GOT3 (cell line): ENCODE data around the gene ASF1A.

Source experiments
- DNase-seq: peaks from one replicate; lab custom pipeline; 2025; ENCODE audit warnings: mixed read lengths; lab: John Stamatoyannopoulos, UW

Gene ASF1A

DNA sequence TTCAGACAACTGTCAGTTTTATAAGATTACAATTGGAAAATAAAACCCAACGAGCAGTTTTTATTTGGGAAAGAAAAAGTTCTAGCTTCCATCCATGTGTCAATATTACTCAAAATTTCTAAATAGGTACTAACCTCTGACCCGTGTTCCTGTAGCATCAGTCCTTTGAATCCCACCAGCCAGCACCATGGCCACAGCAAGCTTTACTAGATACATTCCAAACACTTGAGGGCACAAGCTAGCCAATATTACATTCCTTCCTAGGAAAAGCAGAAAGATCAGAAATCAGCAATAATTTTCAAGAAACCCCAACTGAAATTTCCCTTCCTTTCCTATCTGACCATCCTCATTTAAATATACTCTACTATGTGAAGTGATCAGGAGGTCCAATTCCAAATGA, 19.2 kb downstream of the ASF1A start:
- no peak for DNase-seq

DNA sequence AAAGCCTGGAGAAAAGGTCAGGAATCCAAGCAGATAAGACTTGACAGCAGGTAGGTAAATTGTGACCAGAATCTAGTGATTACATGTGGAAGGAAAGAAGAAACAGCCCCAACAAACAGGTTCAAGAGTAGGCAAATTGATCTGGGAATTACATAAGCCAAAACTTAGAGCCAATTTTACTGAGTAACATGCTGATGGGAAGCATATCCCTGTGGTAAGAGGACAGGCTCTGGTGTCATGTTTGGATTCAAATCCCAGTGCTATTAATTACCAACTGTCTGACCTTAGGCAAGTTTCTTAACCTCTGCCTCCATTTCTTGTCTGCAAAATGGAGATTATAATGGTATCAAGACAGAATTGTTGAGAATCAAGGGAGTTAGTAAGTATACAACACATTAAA, 20.6 kb downstream of the ASF1A start:
- DNase-seq, result no peak

DNA sequence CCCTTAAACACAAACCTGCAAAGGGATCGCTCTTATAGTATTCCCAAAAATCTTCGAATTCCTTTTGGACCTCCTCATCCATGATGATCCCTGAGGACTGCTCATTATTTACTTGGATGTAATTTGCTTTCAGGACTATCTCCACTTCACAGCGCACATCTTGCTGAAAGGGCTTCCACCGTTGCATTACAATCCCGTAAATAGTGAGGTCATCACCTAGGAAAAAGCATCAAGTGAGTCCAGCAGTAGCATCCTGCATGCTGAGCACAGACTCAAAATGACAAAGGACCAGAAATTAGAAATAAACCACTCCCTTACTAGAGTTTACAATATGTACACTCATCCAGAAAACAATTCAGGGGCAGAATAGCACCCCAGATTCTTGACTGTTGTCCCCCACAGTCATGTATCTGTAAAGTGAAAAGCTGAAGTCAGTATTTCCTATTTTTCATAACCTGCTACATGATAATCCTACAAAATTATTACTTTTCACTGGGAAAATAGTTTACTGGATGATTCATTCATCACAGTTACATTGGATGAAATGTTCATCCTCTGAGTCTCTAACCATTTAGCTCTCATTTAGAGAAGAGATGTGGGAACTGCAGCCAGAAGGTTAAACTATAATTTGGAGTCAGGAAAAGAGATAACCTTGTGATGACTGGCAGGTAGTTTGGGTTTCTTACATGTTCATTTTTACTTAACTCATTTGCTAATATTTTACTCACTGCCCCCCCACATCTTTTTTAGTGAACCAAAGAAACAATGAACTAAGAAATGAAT, 23.8 kb downstream of the ASF1A start:
- DNase-seq, result no peak

DNA sequence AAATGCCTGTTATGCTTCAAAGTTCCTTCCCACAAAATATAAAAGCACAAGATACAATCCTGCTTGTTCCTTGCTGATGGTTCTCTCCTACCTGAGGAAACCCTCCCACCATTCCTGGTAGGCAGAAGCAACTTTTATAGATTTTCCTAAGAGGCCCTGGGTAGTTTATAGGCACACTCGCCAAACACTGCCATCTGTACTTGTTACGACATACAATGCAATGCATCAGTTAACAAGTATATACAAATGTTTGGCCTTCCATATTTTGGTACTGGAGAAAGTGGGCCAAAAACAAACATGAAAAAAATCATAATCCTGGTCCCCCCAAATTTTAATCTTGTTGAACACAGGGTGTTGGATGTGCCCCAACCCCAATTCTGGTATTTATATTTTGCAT, 24.4 kb downstream of the ASF1A start:
- no peak for DNase-seq

DNA sequence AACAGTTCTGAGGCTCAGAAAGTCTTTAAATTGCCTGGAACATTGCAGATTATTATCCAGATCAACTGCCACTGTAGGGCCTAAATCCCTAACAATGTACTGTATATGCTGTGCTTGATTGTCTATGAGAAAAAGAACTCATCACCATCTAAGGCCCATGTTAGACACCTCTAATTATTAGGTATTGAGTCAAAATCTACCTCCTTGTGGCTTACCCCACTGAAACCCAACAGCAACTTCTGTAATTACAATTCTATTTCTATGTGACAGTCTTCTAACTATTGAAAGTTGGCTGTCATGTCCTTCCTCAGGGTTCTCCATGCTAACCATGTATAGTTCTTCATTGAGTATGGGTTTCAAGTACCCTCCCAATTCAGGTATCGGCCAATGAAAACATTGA, 27.1 kb downstream of the ASF1A start:
- DNase-seq, result no peak

DNA sequence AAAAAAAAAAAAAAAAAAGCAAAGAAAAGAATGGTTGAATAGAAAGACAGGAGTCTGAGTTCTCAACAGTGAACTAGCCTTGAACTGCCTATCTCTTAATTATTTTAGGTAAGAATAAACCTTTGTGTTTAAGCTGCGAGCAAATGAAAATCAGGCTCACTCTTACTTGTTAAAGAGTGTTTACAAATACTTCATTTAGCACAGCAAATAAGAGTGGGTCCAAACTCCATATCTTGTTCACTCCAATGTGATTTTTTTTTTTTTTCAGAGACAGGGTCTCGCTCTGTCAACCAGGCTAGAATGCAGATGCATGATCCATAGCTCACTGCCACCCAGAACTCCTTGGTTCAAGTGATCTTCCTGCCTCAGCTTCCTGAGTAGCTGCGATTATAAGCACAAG, 29.1 kb downstream of the ASF1A start:
- DNase-seq, result no peak

DNA sequence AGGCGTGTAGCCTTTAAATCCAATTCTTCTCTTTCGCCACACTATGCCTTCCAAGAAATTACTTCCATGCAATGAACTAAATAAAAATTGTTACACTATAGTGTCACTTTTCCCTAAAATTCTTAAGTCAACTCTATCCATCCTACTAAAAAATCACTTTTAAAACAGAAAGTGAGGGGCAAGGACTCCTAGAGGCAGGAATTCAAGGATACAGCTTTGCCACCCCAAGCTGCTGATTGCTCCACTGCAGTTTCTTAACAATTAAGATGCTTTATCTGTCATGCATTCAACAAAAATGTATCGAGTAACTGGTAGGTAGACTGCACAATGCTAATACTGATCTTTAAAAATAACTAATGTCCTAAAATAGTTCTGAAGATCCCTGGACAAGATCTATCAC, 36.7 kb downstream of the ASF1A start:
- no peak for DNase-seq

DNA sequence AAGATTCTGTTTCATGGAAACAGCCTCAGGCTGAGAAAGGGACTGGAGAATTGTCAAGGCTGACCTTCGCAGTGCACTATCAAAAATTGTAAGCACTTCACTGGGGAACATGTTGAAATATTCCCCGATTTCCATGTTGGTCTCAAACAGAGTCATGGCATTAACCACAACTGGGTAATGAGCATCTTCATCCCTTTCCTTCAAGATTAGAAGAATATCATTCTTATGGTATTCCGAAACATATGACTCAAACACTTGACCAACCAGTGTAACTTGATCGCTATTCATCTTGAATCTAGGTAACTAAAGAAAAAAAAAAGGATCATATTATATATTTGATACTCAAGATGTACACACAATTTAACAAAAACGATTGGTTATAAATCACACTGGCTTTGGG, 37.5 kb downstream of the ASF1A start:
- no peak for DNase-seq

DNA sequence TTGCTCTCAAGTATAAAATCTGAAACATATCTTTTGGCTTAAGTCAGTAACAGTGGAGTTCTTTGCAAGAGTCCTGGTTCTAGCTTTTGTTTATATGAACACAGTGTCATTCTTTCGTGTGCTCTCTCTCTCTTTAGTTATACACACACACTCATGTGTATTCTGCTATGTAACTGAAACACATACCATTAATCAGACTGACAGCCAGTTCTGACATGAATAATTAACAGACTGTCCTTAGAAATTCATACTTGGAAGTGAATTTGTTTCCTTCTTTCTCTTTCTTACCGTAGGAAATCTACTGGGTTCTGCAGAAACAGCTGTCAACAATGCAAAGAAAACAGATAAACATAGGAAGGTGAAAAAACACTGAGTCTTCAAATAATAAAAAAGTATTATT, 38.5 kb downstream of the ASF1A start:
- DNase-seq, result no peak

DNA sequence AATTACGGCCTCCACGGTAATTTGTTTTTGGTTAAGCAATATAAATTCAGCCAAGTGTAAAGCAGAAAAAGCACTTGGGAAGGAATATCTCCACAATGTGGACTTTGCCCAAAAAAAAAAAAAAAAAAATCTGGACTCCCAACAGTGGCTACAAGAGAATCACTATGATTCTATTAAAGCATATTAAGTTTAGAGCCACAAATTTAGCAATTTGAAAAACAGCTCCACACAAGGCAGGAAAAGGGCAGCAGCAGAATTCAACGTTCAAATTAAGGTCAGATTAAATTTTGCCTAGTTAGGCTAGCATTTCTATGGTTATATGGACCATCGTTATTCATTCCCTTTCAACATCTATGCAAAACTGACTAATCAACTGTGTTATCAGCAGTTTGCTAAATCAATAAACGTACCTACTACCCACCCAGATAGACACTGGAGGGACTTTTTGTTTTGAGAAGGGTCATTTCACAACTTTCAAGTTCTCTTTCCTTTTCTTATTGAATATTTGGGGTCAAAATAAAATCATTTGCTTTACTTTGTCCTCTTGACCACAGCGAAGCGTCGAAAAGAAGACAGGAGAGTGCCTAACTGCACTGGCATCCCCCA, 40.0 kb downstream of the ASF1A start:
- DNase-seq, result no peak

DNA sequence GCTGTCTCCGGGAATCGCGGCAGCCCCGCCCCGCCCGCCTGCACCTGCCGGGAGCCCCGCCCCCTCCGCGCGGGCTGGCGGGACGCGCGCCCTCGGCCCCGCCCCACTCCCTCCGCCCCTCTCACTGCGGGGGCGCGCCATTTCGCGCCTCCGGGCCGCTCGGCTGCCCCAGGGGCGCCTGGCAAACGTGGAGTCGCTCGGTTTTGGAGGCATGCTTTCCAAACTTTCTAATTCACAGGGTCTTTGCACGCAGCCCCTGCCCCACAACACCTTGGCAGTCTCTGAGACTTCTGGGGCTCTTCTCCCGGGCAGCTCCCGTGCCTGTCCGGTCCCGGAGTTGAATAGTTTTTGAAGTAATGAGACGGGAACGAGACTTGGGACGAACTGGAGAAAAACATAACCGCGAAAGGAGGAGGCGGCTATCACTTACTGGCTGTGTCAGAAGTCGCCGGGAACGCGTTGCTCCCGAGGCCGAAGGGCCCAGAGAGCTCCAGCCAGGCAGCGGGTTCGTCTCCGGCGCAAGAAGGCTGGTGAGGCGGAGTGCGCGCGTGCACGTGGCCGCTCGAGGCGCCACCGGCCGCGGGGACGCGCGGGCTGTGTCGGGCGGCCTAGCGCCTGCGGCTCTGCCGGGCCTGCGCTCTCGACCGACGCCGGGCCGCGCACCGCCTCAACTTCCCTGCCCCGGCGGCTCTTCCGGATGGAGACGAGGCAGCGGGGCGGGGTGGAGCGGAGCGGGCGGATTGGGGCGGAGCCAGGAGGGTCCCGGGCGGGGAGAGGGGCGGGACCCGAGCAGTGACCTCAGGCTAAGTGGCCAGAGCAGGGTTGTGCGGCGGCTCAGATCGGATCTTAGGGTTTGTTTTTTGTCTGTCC, 40.7 kb downstream of the ASF1A start, which contains the start of gene MCM9:
Gene MCM9, minus strand, starts transcription at position 699 of the 870 bp plus-strand sequence. CDS start 3,436 bp downstream, outside the sequence.
- DNase-seq, result peak; percentile 80

DNA sequence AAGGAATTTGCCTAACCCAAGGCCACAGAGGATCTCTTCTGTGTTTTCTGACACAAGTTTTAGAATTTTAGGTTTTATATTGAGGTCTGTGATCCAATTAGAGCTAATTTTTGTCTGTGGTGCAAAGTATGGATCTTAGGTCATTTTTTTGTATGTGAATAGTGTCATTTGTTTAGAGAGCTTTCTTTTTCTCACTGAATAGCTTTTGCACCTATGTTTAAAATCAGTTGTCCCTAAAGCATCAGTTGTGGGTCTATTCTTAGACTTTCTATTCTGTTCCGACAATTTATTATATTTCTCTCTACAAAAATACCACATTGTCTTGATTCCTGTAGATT, 41.3 kb downstream of the ASF1A start:
- DNase-seq, result no peak

DNA sequence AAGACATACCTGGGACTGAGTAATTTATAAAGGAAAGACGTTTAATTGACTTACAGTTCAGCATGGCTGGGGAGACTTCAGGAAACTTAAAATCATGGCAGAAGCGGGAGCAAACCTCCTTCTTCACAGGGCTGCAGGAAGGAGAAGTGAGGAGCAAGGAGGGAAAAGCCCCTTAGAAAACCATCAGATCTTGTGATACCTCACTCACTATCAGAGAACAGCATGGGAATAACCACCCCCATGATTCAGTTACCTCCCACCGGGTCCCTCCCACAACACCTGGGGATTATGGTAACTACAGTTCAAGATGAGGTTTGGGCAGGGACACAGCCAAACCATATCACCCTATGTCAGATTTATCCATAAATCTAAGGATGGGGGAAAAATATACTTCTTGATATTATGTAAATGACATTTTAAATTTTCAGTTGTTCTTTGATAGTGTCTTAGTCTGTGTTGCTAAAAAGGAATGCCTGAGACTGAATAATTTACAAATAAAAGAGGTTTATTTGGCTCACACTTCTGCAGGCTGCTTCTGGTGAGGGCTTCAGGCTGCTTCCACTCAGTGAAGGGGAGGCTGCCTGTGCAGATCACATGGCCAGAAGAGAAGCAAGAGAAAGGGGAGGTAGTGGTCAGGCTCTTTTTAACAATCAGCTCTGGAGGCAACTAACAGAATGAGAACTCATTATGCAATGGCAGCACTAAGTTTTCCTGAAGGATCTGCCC, 42.2 kb downstream of the ASF1A start:
- DNase-seq, result no peak

DNA sequence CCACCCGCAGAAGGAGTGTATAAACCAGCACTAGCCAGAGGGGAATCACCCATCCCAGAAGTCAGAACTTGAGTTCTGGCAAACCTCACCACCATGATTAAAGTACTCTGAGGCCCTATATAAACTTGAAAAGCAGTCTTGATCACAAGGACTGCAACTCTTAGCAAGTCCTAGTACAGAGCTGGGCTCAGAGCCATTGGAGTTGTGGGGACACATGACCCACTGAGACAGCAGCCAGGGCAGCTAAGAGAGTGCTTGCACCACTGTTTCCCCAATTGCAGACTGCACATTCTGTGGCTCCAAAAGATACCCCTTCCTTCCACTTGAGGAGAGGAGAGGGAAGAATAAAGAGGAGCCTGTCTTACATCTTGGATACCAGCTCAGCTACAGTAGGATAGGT, 45.7 kb downstream of the ASF1A start:
- no peak for DNase-seq

DNA sequence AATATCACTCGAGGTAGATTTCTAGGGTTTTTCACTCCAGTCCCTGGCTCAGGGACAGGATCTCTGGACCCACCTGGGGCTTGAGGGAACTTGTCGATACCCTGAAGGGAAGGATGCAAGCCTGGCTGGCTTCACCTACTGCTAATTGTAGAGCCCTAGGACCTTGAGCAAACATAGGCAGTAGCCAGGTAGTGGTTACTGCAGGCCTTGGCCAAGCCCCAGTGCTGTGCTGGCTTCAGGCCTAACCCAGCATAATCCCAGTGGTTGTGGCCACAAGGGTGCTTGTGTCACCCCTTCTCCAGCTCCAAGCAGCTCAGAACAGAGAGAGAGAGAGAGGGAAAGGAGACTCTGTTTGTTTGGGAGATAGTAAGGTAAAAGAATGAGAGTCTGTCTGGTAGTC, 46.8 kb downstream of the ASF1A start:
- DNase-seq, result no peak

DNA sequence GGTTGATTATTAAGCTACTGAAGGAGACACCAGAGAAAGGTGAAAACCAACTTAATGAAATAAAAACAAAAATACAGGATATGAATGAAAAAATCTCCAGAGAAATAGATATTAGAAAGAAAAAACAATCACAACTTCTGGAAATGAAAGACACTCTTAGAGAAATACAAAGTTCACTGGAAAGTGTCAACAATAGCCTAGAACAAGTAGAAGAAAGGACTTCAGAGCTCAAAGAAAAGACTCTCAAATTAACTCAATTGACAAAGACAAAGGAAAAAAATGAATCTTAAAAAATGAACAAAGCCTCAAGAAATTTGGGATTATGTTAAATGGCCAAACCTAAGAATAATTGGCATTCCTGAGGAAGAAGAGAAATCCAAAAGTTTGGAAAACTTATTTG, 51.3 kb downstream of the ASF1A start:
- no peak for DNase-seq

DNA sequence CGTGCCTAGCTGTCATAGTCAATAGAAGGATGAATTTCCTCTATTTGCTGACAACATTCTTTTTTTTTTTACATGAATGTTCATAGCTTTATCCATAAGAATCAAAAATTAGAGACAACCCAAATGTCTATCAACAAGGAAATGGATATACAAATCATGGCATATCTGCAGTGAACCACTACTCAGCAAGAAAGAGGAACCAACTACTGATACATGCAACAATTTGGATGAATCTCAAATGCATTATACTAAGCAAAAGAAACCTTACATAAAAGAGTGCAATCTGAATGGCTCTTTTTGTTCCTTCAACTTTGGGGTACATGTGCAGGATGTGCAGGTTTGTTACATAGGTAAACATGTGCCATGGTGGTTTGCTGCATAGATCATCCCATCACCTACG, 58.7 kb downstream of the ASF1A start:
- no peak for DNase-seq

DNA sequence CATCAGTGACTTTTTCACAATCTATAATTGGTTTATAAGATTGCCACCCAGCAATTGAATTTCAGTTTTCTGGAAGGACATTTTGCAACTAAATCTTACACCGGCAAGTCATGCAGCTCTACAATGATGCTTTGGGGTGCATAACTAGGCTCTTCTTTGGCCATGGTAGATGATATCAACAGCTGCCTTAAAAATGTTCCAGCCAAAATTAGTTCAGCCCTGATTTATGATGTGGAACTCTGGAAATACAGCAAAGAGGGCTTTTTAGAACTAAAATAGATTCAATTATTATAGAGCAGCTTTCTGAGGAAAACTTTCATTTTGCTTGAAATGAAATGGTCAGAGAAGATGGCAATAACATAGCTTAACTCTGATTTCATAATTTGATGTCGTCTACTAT, 59.4 kb downstream of the ASF1A start:
- DNase-seq, result no peak
